Smooth muscle cell (in vitro differentiated cells): ENCODE results near the gene DSCAM. TPM values are rescaled to one million over a fixed set of nuclear protein-coding genes. Genes with fewer than 3 reads are reported as not detected.

Source experiments
- DNase-seq: peaks from one replicate; lab custom pipeline; 2025; ENCODE audit not compliant: unreplicated experiment; lab: John Stamatoyannopoulos, UW
- H2AFZ ChIP-seq: fragments of 200-600 bp; sonication (generic); 2 replicates; pipeline ENCODE4 v1.6.0; 2016; ENCODE audit warnings: antibody characterized with exemption, low read depth, mild to moderate bottlenecking
- H3F3A ChIP-seq: fragments of 200-600 bp; sonication (generic); 2 replicates; pipeline ENCODE4 v1.6.0; 2017; ENCODE audit warnings: antibody characterized with exemption, low read depth
- H3K27ac ChIP-seq: fragments of 200-600 bp; sonication (generic); 2 replicates; pipeline ENCODE4 v1.5.1; 2016; ENCODE audit warnings: low read depth, mild to moderate bottlenecking
- H3K27me3 ChIP-seq: fragments of 200-600 bp; sonication (generic); 2 replicates; pipeline ENCODE4 v1.6.1; 2016; ENCODE audit warnings: low read depth, mild to moderate bottlenecking
- H3K36me3 ChIP-seq: fragments of 200-600 bp; sonication (generic); 2 replicates; pipeline ENCODE4 v1.5.1; 2016; ENCODE audit warnings: low read depth
- H3K4me1 ChIP-seq: fragments of 200-600 bp; sonication (generic); 2 replicates; pipeline ENCODE4 v1.5.1; 2016; ENCODE audit warnings: low read depth
- H3K4me2 ChIP-seq: fragments of 200-600 bp; sonication (generic); 2 replicates; pipeline ENCODE4 v1.6.0; 2016; ENCODE audit warnings: mild to moderate bottlenecking
- H3K4me3 ChIP-seq: fragments of 200-600 bp; sonication (generic); 2 replicates; pipeline ENCODE4 v1.5.1; 2016; ENCODE audit warnings: mild to moderate bottlenecking
- H3K79me2 ChIP-seq: fragments of 200-600 bp; sonication (generic); 2 replicates; pipeline ENCODE4 v1.6.0; 2016; ENCODE audit warnings: low read depth, mild to moderate bottlenecking
- H3K9ac ChIP-seq: fragments of 200-600 bp; sonication (generic); 2 replicates; pipeline ENCODE4 v1.6.0; 2016; ENCODE audit warnings: low read depth
- H3K9me3 ChIP-seq: fragments of 200-600 bp; sonication (generic); replicated peaks from 2 replicates; pipeline ENCODE4 v1.5.1; 2016; ENCODE audit warnings: low read depth
- H4K20me1 ChIP-seq: fragments of 200-600 bp; sonication (generic); 2 replicates; pipeline ENCODE4 v1.6.0; 2016; ENCODE audit warnings: low read depth
- WGBS: methylation state at CpG from one replicate; pipeline ENCODE4 v1.1.7; 2016; ENCODE audit warnings: low lambda C conversion rate; 5-methylcytosine and 5-hydroxymethylcytosine counted together
- polyA plus RNA-seq: library from polyadenylated mRNA; unstranded; fragments of >200 nt; fragmentation: Nextera tagmentation; extraction: Ambion mirVana; gene quantifications from 2 replicates; pipeline ENCODE4 v1.2.1, GENCODE V29; 2016
- total RNA-seq: library from RNA; depleted of rRNA; stranded (reverse); fragments of >200 nt; gene quantifications from 2 replicates; pipeline ENCODE4 v1.2.3, GENCODE V29; 2014
- TF ChIP-seq, protein P1 (sequence below): fragments of 200-600 bp; sonication (generic); IDR thresholded peaks from 2 replicates; pipeline ENCODE4 v1.5.1; 2017; ENCODE audit warnings: borderline replicate concordance, mild to moderate bottlenecking, antibody characterized with exemption; ENCODE audit not compliant: insufficient read depth, poor library complexity, severe bottlenecking

Gene DSCAM
- total and polyA plus RNA-seq, 2 experiments from 2014 or later = not detected

GRCh38 chr21:40162075-40162474 lies 684.9 kb downstream of the DSCAM start:
- no peaks in the 10 kb centered on the region for H3K27me3 ChIP-seq
- no peak overlapping the region for H3K9ac ChIP-seq
- H3K27ac ChIP-seq = no peak overlapping the region
- DNase-seq = no peak
- H4K20me1 ChIP-seq = no peaks in the 10 kb centered on the region
- TF ChIP-seq, protein P1, sequence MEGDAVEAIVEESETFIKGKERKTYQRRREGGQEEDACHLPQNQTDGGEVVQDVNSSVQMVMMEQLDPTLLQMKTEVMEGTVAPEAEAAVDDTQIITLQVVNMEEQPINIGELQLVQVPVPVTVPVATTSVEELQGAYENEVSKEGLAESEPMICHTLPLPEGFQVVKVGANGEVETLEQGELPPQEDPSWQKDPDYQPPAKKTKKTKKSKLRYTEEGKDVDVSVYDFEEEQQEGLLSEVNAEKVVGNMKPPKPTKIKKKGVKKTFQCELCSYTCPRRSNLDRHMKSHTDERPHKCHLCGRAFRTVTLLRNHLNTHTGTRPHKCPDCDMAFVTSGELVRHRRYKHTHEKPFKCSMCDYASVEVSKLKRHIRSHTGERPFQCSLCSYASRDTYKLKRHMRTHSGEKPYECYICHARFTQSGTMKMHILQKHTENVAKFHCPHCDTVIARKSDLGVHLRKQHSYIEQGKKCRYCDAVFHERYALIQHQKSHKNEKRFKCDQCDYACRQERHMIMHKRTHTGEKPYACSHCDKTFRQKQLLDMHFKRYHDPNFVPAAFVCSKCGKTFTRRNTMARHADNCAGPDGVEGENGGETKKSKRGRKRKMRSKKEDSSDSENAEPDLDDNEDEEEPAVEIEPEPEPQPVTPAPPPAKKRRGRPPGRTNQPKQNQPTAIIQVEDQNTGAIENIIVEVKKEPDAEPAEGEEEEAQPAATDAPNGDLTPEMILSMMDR = no peak
- peaks cover 3% of the 10 kb centered on the region for H3F3A ChIP-seq
- no peak overlapping the region for H3K4me3 ChIP-seq
- WGBS = 80% methylated on average over 2 of the region's 2 CpGs
- no peaks in the 10 kb centered on the region for H3K79me2 ChIP-seq
- no peaks in the 10 kb centered on the region for H3K9me3 ChIP-seq
- no peak overlapping the region for H2AFZ ChIP-seq
- H3K4me1 ChIP-seq = peaks cover 13% of the 10 kb centered on the region
- H3K4me2 ChIP-seq = no peak overlapping the region
- no peaks in the 10 kb centered on the region for H3K36me3 ChIP-seq

DNA sequence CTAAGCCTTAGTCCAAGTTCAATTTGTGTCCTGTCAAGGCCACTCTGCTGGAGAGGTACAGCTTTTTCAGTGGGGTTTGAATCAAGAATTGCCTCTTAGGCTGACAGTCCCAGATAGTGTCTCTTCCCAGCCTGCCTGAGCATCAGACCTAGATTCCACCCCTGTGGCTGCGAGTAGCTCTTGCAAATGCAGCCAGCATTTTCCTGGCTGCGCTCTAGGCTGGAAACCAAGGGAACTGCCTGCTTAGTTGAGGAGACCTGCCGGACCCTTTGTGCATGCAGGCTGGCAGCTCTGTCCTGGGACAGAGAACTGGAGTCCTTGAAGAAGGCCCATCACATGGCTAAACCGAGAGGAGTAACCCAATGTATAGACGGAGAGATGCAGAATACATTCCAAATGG lies 686.0 kb downstream of the DSCAM start:
- H3K36me3 ChIP-seq = no peaks in the 10 kb centered on the region

GRCh38 chr21:40158366-40158765 lies 688.6 kb downstream of the DSCAM start:
- H3K4me2 ChIP-seq = no peak overlapping the region
- no peaks in the 10 kb centered on the region for H3F3A ChIP-seq
- 80% methylated on average over 3 of the region's 3 CpGs for WGBS
- no peak overlapping the region for H3K27ac ChIP-seq
- H3K4me1 ChIP-seq = no peaks in the 10 kb centered on the region
- DNase-seq = no peak
- H3K36me3 ChIP-seq = no peaks in the 10 kb centered on the region
- no peaks in the 10 kb centered on the region for H3K79me2 ChIP-seq
- no peaks in the 10 kb centered on the region for H3K27me3 ChIP-seq
- TF ChIP-seq, protein P1 = no peak
- H2AFZ ChIP-seq = no peak overlapping the region
- no peak overlapping the region for H3K9ac ChIP-seq
- H4K20me1 ChIP-seq = no peaks in the 10 kb centered on the region
- no peaks in the 10 kb centered on the region for H3K9me3 ChIP-seq
- no peak overlapping the region for H3K4me3 ChIP-seq

More for the DNA sequence above, 686.0 kb downstream of the DSCAM start:
- H3K4me3 ChIP-seq = no peak overlapping the region
- no peak for DNase-seq
- H3K9me3 ChIP-seq = no peaks in the 10 kb centered on the region
- WGBS = 85% methylated on average over 5 of the region's 5 CpGs
- no peak overlapping the region for H3K9ac ChIP-seq
- no peaks in the 10 kb centered on the region for H4K20me1 ChIP-seq
- no peak overlapping the region for H3K27ac ChIP-seq
- H3K79me2 ChIP-seq = no peaks in the 10 kb centered on the region
- H3K4me2 ChIP-seq = no peak overlapping the region
- no peaks in the 10 kb centered on the region for H3K27me3 ChIP-seq
- no peak overlapping the region for H2AFZ ChIP-seq
- H3K4me1 ChIP-seq = peaks cover 9% of the 10 kb centered on the region
- peaks cover 3% of the 10 kb centered on the region for H3F3A ChIP-seq
- TF ChIP-seq, protein P1 = no peak

GRCh38 chr21:40155563-40155962 lies 691.4 kb downstream of the DSCAM start:
- Histone ChIP-seq H3K27ac (no peak overlapping the region), H3K4me1 (no peaks in the 10 kb centered on the region), H4K20me1 (no peaks in the 10 kb centered on the region), H3K4me2 (no peak overlapping the region), H3K9ac (no peak overlapping the region), H3K27me3 (no peaks in the 10 kb centered on the region), H3F3A (no peaks in the 10 kb centered on the region), H3K36me3 (no peaks in the 10 kb centered on the region), H2AFZ (no peak overlapping the region), H3K79me2 (no peaks in the 10 kb centered on the region), H3K4me3 (no peak overlapping the region), H3K9me3 (no peaks in the 10 kb centered on the region)
- DNase-seq = no peak
- 82% methylated on average over 7 of the region's 7 CpGs for WGBS
- TF ChIP-seq, protein P1 = no peak
